Measurements from ENCODE around the gene STAT3. TPM values are rescaled to one million over a fixed set of nuclear protein-coding genes. Genes with fewer than 3 reads are reported as not detected.

Gene STAT3
- polyA plus RNA-seq, 2 of the 4 experiments (the other 2 are of a cell fraction): 72.8 to 97.8 TPM

DNA sequence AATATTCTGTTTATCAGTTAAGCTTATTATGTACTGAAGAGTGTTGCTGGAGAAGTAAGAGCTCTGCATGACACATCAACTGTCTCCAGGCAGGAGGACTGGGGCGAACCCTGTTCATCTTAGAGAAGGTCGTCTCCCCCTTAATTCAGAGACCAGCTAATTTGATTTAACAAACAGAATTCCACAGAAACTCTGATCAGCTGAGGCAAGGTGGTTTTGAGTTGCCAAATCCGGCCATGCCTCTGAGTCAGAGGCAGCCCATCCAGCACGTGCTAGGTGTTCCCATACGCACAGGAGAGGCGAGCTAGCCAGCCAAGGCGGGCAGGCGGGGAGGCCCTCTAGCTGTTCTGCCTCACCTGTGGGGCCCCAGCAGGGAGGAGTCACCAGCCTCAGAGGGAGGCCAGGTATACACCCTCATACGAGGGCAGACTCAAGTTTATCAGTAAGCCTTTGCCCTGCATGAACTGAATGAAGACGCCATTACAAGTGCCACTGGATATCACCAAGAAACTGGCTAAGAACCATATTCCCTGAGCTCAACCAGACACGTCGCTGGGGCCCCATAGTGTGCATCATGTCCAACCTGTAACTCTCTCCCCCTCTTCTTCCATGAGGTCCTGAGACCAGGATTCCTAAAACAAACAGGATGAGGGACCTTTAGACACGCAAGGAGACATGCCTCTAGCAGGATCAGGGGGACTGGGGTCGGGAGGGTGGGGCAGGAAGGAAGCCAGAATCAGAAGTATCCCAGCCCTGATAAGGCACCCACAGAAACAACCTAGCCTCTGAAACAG is 74.3 kb downstream of the STAT3 start:
- ChIA-PET CTCF (interaction anchor here (0.5 to 31.0 kb wide), 20 partner anchors 10 to 351 kb away, joined by 3 to 1360 read pairs (median 6); partner anchors contain the start of genes STAT3 and STAT5A), POLR2A (no interaction called here)
- H3K4me2 ChIP-seq: no peak overlapping the region
- H3K4me1 ChIP-seq: peaks cover 13% of the 10 kb centered on the region
- FAIRE-seq (no peak), ATAC-seq (no peak), DNase-seq (ENCODE audit: low read depth in 1 of 2, low spot score in 1 of 2) (no peak)
- no peaks in the 10 kb centered on the region for H3K9me3 ChIP-seq
- WGBS (ENCODE audit: missing lambda C conversion rate): 91% methylated on average over 14 of the region's 14 CpGs
- H3K27ac ChIP-seq: no peak overlapping the region
- no peak overlapping the region for H3K4me3 ChIP-seq
- TF ChIP-seq RFX5 (IDR thresholded peaks at IDR 0.05) (no peak), HOXB5 (CRISPR knock-in tag; IDR thresholded peaks at IDR 0.05) (no peak), EHF (CRISPR knock-in tag; IDR thresholded peaks at IDR 0.05) (no peak), CEBPB (IDR thresholded peaks at IDR 0.05) (no peak), EP300 (IDR thresholded peaks at IDR 0.05) (no peak), NFE2L2 (conservative IDR thresholded peaks at IDR 0.05; ENCODE audit: low read length) (no peak), ZFP36 (IDR thresholded peaks at IDR 0.05; ENCODE audit: borderline replicate concordance, partially characterized antibody) (no peak), HOXA7 (CRISPR knock-in tag; IDR thresholded peaks at IDR 0.05) (no peak), ZNF302 (CRISPR knock-in tag; IDR thresholded peaks at IDR 0.05) (no peak), HEYL (CRISPR knock-in tag; IDR thresholded peaks at IDR 0.05) (no peak), EHMT2 (IDR thresholded peaks at IDR 0.05; ENCODE audit: low read depth) (no peak), CHD4 (IDR thresholded peaks at IDR 0.05; ENCODE audit: borderline replicate concordance) (no peak), CHD2 (IDR thresholded peaks at IDR 0.05; ENCODE audit: low read length, partially characterized antibody) (no peak), ZSCAN20 (CRISPR knock-in tag; IDR thresholded peaks at IDR 0.05) (no peak), ZC3H11A (IDR thresholded peaks at IDR 0.05) (no peak)
- TF ChIP-seq, protein P1, sequence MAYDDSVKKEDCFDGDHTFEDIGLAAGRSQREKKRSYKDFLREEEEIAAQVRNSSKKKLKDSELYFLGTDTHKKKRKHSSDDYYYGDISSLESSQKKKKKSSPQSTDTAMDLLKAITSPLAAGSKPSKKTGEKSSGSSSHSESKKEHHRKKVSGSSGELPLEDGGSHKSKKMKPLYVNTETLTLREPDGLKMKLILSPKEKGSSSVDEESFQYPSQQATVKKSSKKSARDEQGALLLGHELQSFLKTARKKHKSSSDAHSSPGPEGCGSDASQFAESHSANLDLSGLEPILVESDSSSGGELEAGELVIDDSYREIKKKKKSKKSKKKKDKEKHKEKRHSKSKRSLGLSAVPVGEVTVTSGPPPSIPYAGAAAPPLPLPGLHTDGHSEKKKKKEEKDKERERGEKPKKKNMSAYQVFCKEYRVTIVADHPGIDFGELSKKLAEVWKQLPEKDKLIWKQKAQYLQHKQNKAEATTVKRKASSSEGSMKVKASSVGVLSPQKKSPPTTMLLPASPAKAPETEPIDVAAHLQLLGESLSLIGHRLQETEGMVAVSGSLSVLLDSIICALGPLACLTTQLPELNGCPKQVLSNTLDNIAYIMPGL (CRISPR knock-in tag; IDR thresholded peaks at IDR 0.05; ENCODE audit: borderline replicate concordance): no peak
- TF ChIP-seq, protein P2, sequence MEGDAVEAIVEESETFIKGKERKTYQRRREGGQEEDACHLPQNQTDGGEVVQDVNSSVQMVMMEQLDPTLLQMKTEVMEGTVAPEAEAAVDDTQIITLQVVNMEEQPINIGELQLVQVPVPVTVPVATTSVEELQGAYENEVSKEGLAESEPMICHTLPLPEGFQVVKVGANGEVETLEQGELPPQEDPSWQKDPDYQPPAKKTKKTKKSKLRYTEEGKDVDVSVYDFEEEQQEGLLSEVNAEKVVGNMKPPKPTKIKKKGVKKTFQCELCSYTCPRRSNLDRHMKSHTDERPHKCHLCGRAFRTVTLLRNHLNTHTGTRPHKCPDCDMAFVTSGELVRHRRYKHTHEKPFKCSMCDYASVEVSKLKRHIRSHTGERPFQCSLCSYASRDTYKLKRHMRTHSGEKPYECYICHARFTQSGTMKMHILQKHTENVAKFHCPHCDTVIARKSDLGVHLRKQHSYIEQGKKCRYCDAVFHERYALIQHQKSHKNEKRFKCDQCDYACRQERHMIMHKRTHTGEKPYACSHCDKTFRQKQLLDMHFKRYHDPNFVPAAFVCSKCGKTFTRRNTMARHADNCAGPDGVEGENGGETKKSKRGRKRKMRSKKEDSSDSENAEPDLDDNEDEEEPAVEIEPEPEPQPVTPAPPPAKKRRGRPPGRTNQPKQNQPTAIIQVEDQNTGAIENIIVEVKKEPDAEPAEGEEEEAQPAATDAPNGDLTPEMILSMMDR (IDR thresholded peaks at IDR 0.05): no peak
- TF ChIP-seq, protein P3, sequence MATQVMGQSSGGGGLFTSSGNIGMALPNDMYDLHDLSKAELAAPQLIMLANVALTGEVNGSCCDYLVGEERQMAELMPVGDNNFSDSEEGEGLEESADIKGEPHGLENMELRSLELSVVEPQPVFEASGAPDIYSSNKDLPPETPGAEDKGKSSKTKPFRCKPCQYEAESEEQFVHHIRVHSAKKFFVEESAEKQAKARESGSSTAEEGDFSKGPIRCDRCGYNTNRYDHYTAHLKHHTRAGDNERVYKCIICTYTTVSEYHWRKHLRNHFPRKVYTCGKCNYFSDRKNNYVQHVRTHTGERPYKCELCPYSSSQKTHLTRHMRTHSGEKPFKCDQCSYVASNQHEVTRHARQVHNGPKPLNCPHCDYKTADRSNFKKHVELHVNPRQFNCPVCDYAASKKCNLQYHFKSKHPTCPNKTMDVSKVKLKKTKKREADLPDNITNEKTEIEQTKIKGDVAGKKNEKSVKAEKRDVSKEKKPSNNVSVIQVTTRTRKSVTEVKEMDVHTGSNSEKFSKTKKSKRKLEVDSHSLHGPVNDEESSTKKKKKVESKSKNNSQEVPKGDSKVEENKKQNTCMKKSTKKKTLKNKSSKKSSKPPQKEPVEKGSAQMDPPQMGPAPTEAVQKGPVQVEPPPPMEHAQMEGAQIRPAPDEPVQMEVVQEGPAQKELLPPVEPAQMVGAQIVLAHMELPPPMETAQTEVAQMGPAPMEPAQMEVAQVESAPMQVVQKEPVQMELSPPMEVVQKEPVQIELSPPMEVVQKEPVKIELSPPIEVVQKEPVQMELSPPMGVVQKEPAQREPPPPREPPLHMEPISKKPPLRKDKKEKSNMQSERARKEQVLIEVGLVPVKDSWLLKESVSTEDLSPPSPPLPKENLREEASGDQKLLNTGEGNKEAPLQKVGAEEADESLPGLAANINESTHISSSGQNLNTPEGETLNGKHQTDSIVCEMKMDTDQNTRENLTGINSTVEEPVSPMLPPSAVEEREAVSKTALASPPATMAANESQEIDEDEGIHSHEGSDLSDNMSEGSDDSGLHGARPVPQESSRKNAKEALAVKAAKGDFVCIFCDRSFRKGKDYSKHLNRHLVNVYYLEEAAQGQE (IDR thresholded peaks at IDR 0.05): no peak
- TF ChIP-seq, protein P4, sequence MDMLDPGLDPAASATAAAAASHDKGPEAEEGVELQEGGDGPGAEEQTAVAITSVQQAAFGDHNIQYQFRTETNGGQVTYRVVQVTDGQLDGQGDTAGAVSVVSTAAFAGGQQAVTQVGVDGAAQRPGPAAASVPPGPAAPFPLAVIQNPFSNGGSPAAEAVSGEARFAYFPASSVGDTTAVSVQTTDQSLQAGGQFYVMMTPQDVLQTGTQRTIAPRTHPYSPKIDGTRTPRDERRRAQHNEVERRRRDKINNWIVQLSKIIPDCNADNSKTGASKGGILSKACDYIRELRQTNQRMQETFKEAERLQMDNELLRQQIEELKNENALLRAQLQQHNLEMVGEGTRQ (IDR thresholded peaks at IDR 0.05): no peak
- TF ChIP-seq, protein P5, sequence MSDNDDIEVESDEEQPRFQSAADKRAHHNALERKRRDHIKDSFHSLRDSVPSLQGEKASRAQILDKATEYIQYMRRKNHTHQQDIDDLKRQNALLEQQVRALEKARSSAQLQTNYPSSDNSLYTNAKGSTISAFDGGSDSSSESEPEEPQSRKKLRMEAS (IDR thresholded peaks at IDR 0.05): no peak
